Endothelial cell (in vitro differentiated cells): ENCODE measurements around the gene COL9A2. TPM values are rescaled to one million over a fixed set of nuclear protein-coding genes. Genes with fewer than 3 reads are reported as not detected.

ENCODE experiments used
- DNase-seq: peaks from one replicate; pipeline ENCODE4 v3.0.0; 2021; ENCODE audit warnings: low spot score
- H3K27ac Mint-ChIP-seq: one replicate; pipeline ENCODE4 v1.8.0; 2021; ENCODE audit warnings: mixed read lengths, inconsistent platforms; ENCODE audit not compliant: unreplicated experiment
- H3K27me3 Mint-ChIP-seq: one replicate; pipeline ENCODE4 v1.8.0; 2021; ENCODE audit warnings: mild to moderate bottlenecking, moderate library complexity, mixed read lengths, inconsistent platforms; ENCODE audit not compliant: unreplicated experiment
- H3K36me3 Mint-ChIP-seq: one replicate; pipeline ENCODE4 v1.8.0; 2021; ENCODE audit warnings: mild to moderate bottlenecking, low read depth, mixed read lengths, inconsistent platforms; ENCODE audit not compliant: unreplicated experiment
- H3K4me1 Mint-ChIP-seq: one replicate; pipeline ENCODE4 v1.8.0; 2021; ENCODE audit warnings: mild to moderate bottlenecking, mixed read lengths, inconsistent platforms; ENCODE audit not compliant: unreplicated experiment
- H3K4me3 Mint-ChIP-seq: one replicate; pipeline ENCODE4 v1.8.0; 2021; ENCODE audit warnings: mild to moderate bottlenecking, mixed read lengths, inconsistent platforms; ENCODE audit not compliant: unreplicated experiment
- H3K9me3 Mint-ChIP-seq: one replicate; pipeline ENCODE4 v1.8.0; 2021; ENCODE audit warnings: mixed read lengths, inconsistent platforms; ENCODE audit not compliant: unreplicated experiment
- total RNA-seq: library from RNA; stranded (reverse); fragmentation: NEBNext Ultra II Directional; extraction: Animal tissue kit (Norgen Biotek cat#: 25700); gene quantifications from one replicate; pipeline ENCODE4 v1.2.1, GENCODE V29; 2021; ENCODE audit not compliant: unreplicated experiment
- TF ChIP-seq, protein P1 (sequence below): fragments of 200-600 bp; sonication (generic); IDR thresholded peaks from one replicate; pipeline ENCODE4 v1.5.0; 2021; ENCODE audit warnings: antibody characterized with exemption; ENCODE audit not compliant: unreplicated experiment

COL9A2 gene
- total RNA-seq, 1 donor from 2014 or later = 5.4 TPM

- TF ChIP-seq, protein P1, sequence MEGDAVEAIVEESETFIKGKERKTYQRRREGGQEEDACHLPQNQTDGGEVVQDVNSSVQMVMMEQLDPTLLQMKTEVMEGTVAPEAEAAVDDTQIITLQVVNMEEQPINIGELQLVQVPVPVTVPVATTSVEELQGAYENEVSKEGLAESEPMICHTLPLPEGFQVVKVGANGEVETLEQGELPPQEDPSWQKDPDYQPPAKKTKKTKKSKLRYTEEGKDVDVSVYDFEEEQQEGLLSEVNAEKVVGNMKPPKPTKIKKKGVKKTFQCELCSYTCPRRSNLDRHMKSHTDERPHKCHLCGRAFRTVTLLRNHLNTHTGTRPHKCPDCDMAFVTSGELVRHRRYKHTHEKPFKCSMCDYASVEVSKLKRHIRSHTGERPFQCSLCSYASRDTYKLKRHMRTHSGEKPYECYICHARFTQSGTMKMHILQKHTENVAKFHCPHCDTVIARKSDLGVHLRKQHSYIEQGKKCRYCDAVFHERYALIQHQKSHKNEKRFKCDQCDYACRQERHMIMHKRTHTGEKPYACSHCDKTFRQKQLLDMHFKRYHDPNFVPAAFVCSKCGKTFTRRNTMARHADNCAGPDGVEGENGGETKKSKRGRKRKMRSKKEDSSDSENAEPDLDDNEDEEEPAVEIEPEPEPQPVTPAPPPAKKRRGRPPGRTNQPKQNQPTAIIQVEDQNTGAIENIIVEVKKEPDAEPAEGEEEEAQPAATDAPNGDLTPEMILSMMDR = no peak
- Mint-ChIP-seq H3K4me3 (no peak overlapping the region), H3K9me3 (no peaks in the 10 kb centered on the region), H3K4me1 (no peaks in the 10 kb centered on the region), H3K27me3 (peaks cover 2% of the 10 kb centered on the region), H3K36me3 (peaks cover 13% of the 10 kb centered on the region), H3K27ac (no peak overlapping the region)
- DNase-seq = no peak
Measured at GRCh38 chr1:40281853-40282252, 35.2 kb downstream of the COL9A2 start.

- DNase-seq = no peak
- H3K9me3 Mint-ChIP-seq = no peaks in the 10 kb centered on the region
- no peak overlapping the region for H3K27ac Mint-ChIP-seq
- TF ChIP-seq, protein P1 = no peak
- no peaks in the 10 kb centered on the region for H3K27me3 Mint-ChIP-seq
- no peaks in the 10 kb centered on the region for H3K4me1 Mint-ChIP-seq
- peak overlapping the region; percentile 5 for H3K4me3 Mint-ChIP-seq
- H3K36me3 Mint-ChIP-seq = peaks cover 13% of the 10 kb centered on the region
Measured at GRCh38 chr1:40276122-40276521, 41.0 kb downstream of the COL9A2 start.

DNA sequence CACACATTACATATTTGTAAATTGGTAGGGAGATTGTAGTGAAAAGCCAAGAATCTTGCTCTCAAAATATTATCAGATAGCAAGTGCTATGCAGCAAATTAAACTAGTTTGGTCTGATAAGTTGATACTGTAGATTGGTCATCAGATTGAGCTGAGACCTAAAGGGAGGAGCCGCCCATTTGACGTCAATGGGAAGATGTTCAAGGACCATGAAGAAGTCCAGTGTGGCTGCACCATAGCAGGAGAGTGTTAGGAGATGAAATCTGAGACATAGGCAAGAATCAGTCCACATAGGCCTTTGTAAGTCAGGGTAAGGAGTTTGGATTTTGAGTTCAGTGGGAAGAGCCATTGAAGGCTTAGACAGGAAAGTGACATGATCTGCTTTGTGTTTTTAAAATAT is 42.8 kb downstream of the COL9A2 start:
- Mint-ChIP-seq H3K27ac (no peak overlapping the region), H3K4me3 (no peak overlapping the region), H3K36me3 (peaks cover 27% of the 10 kb centered on the region), H3K4me1 (no peaks in the 10 kb centered on the region), H3K9me3 (no peaks in the 10 kb centered on the region), H3K27me3 (no peaks in the 10 kb centered on the region)
- TF ChIP-seq, protein P1 = no peak
- DNase-seq = no peak

GRCh38 chr1:40273547-40274166 is 43.4 kb downstream of the COL9A2 start:
- H3K4me1 Mint-ChIP-seq = no peaks in the 10 kb centered on the region
- no peak overlapping the region for H3K27ac Mint-ChIP-seq
- DNase-seq = no peak
- H3K36me3 Mint-ChIP-seq = peaks cover 27% of the 10 kb centered on the region
- TF ChIP-seq, protein P1 = no peak
- H3K27me3 Mint-ChIP-seq = no peaks in the 10 kb centered on the region
- no peak overlapping the region for H3K4me3 Mint-ChIP-seq
- H3K9me3 Mint-ChIP-seq = no peaks in the 10 kb centered on the region

DNA sequence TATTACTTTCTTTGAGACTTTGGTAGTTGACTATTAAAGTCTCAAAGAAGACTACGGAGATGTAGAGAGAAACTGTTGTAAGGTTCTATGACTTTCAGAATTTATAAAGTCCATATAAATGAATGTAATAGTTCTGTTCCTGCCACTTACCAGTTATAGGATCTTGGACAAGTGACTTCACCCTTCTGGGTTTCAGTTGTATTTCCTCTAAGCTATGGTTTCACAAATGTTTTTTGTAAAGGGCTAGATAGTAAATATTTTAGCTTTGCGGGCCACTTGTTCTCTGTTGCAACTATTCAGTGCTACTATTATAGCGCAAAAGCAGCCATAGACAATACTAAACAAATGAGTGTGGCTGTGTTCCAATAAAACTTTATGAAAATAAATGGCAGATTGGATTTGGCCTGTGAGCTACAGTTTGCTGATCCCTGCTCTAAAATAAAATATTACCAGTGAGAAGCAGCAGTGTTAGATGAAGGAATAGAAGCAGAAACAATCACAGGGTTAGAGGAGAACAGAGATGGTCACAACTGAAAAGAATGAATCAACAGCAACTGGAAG is 44.4 kb downstream of the COL9A2 start:
- H3K9me3 Mint-ChIP-seq = no peaks in the 10 kb centered on the region
- no peak for DNase-seq
- no peak overlapping the region for H3K27ac Mint-ChIP-seq
- peaks cover 27% of the 10 kb centered on the region for H3K36me3 Mint-ChIP-seq
- peak overlapping the region; percentile 57 for H3K4me3 Mint-ChIP-seq
- no peaks in the 10 kb centered on the region for H3K4me1 Mint-ChIP-seq
- H3K27me3 Mint-ChIP-seq = no peaks in the 10 kb centered on the region
- TF ChIP-seq, protein P1 = no peak
